HG02852 (cell line): Measurements from ENCODE around the gene DAAM1.

Source experiments
- ATAC-seq: cut with Tn5 transposase; IDR thresholded peaks from one replicate; pipeline ENCODE4 v1.9.1; 2021; ENCODE audit warnings: mild to moderate bottlenecking, moderate library complexity; ENCODE audit not compliant: unreplicated experiment

The DAAM1 gene

GRCh38 chr14:59253527-59253926 is 65.1 kb downstream of the DAAM1 start:
- ATAC-seq = no peak

DNA sequence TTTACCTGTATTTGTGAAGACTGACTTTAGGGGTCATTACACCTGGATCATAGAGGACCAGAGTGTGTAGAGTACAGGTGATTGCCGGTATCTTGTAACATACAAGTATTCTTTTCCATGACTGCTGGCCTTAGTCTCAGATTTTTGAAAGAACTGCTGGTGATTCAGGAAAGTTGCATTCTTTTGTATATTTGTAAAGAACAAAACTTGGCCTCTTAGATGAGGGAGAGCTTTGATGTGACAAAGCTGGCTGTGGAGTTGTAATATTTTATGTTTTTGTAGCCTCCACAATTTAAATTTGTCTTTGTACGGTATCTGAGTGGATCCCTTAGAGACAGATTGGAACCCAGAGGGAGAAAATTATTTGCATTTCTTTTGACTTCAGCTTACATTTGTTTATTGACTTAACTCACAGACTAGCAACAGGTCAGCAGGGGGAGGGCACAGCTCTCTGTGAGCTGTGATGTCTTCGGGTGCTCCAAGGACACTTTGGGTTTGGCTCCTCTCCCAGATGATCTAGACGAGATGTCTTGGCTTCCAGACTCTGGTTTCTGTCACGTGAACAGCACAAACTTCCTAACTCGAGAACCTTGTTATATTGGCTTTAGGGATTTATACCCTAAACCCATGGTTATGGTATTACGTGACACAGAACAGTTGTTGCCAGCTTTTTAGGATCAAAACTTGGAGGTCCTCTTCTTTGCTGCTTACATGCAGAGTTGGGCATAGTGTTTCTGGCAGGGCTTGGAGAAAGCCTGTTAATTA is 65.9 kb downstream of the DAAM1 start:
- no peak for ATAC-seq

- no peak for ATAC-seq
Observed at GRCh38 chr14:59254911-59255545, 66.6 kb downstream of the DAAM1 start.

GRCh38 chr14:59256331-59256730 is 67.9 kb downstream of the DAAM1 start:
- ATAC-seq = no peak

DNA sequence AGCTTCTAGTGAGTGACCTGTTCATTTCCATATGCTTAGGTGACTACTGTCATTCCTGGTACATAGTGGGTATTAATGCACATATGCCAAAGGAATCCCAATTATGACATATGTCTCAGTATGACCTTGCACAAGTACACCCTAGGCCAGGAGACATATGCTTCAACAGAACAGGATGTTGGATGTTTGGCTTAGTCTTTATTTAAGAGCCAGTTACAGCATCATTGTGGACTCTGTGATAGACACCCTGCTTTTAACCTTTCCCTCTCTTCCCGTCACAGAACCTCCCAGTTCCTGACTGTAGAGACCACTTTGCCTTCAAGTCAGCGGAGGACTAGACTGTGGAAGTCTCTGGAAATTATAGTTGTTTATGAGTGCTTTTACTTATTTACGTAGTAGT is 72.9 kb downstream of the DAAM1 start:
- no peak for ATAC-seq

DNA sequence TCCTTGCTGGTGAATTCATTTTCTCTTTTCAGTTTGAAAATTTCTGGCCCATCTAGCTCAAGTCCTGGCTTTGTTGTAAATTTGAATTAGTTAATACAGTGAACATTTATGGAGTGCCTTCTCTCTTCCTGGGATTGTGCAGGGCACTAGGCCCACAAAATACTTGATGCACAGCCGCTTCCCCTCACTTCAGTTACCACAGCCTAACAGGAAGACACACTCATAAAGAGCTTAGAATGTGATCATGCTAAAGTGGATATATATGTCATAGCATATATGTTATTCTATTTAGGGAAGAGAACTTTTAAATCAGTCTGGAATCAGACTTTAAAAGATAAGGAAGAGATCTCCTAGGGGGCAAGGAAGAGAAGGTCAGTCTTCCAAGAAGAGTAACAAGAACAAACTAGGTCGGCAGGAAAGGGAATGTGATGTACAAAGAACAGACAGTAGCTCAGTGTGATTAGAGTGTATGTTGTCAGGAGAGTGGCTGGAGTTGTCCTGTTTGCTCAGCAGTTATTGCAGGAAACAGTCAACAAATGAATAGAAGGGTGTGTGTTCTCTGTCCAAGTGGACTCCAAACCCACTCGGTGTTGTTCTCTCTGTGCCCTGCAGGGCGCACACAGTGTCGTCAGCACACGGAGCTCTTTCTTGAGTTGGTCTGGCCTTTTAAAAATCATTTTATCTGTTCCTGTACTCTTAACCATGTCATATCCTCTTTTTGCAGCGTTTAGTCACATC is 74.4 kb downstream of the DAAM1 start:
- ATAC-seq = no peak

GRCh38 chr14:59265808-59266207 is 77.3 kb downstream of the DAAM1 start:
- no peak for ATAC-seq

DNA sequence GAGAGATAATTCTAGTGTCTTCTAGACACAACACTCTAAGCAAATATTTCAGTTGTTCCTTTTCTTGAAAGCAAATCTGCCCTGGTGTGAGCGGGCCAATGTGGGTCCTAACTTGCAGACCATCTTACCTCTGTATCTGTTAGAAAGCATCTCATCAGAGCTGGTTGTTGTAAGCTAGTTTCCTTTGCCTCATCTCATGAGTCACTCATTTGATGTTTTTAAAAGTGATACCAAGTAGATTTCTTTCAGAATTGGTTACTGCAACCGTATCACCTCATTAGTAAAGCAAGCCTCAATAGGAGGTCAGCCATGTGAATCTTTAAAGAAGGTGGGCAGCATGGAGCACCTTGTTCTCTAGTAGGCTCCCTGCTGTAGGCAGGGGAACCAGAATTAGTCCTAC is 78.6 kb downstream of the DAAM1 start:
- no peak for ATAC-seq

GRCh38 chr14:59268011-59268410 is 79.5 kb downstream of the DAAM1 start:
- no peak for ATAC-seq

- no peak for ATAC-seq
Observed at GRCh38 chr14:59268858-59269257, 80.4 kb downstream of the DAAM1 start.

GRCh38 chr14:59269466-59269865 is 81.0 kb downstream of the DAAM1 start:
- ATAC-seq = no peak

DNA sequence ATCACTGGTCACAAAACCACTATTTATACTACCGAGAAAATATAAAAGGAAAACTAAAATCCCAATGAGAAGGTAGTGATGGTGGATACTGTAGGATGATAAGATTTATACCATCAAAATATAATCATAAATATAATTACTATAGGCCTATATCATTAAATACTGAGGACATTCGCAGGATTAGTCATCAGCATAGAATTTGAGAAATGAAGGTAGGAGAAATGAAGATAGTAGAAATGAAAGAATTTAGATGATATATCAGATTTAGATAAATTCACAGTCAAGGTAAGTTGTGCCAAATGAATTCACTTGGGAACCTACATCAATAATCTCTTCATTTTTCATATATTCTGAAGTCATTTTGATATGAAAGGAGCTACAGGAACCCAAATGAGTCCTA is 82.8 kb downstream of the DAAM1 start:
- ATAC-seq = no peak

DNA sequence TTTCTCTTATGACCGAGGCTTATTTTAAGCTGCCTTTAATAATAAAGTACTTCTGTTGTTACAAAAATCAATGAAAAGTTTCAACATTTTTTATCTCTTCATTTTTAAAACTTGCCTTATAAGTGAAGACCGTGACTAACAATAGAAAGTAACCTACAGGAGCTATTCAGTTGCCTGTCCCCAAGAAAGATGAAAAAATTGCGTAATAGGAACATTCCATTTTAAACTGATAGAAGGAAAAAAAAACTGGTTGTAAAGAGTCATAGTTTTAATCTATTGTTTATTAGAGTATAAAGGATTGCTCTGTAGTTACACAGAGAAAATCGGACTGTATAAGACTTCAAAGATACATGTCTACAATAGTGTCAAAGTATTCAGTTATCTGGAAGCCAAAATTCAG is 83.3 kb downstream of the DAAM1 start:
- no peak for ATAC-seq

DNA sequence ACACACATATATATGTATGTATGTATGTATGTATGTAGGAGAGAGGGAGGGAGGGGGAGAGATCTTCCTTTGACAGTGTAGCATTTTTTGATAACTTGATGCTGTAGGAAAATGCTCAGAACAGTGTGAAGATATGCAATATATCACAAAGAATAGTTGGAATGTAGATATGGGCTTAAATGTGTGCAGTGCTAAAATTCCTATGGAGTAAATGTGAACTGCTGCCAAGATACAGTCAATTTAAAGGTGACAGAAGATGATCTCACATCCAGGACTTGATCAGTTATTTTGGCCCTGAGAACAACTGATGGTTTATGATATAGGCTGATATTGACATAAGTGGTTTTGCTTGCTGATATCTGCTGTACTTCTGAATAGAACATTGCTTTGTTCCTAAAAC is 84.2 kb downstream of the DAAM1 start:
- ATAC-seq = no peak

- ATAC-seq = no peak
Observed at GRCh38 chr14:59273737-59274136, 85.3 kb downstream of the DAAM1 start.

- ATAC-seq = no peak
Observed at GRCh38 chr14:59274991-59275391, 86.5 kb downstream of the DAAM1 start.

GRCh38 chr14:59275668-59276067 is 87.2 kb downstream of the DAAM1 start:
- peak; percentile 94 for ATAC-seq

GRCh38 chr14:59276235-59276634 is 87.8 kb downstream of the DAAM1 start:
- ATAC-seq = no peak

- no peak for ATAC-seq
Observed at GRCh38 chr14:59277659-59278058, 89.2 kb downstream of the DAAM1 start.

DNA sequence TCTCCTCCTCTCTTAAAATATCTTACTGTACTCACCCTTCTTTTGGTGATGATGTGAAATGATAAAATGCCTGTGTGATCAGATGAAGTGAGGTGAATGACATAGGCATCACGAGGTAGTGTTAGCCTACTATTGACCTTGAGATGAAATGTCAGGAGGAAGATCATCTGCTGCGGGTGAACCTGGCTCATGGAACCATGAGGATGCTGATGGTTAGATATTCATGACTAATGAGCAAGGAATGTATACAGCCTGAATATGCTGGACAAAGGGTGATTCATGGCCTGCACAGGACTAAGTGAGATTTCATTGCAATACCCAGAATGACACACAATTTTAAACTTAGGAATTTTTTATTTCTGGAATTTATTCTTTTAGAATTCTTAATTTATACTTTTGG is 89.6 kb downstream of the DAAM1 start:
- ATAC-seq = no peak

- ATAC-seq = no peak
Observed at GRCh38 chr14:59280961-59281360, 92.5 kb downstream of the DAAM1 start.
